Central memory CD4-positive, alpha-beta T cell (primary cell): ENCODE results near the gene CHRM4.

Experiments used
- DNase-seq: peaks from one replicate; pipeline ENCODE4 v3.0.0; 2022

The CHRM4 gene

GRCh38 chr11:46367244-46367915 lies 24.2 kb downstream of the CHRM4 start:
- DNase-seq: peak; percentile 67

- no peak for DNase-seq
These were observed 24.9 kb downstream of the CHRM4 start for GRCh38 chr11:46366661-46367161.

- no peak for DNase-seq
These were observed 25.3 kb downstream of the CHRM4 start for GRCh38 chr11:46366260-46366659.

- no peak for DNase-seq
These were observed 26.8 kb downstream of the CHRM4 start for GRCh38 chr11:46364791-46365190.

- DNase-seq: no peak
These were observed 27.5 kb downstream of the CHRM4 start for GRCh38 chr11:46364056-46364455.

- DNase-seq: no peak
These were observed 28.0 kb downstream of the CHRM4 start for GRCh38 chr11:46363455-46364005.

- DNase-seq: no peak
These were observed 28.6 kb downstream of the CHRM4 start for GRCh38 chr11:46363031-46363407.

- no peak for DNase-seq
These were observed 29.2 kb downstream of the CHRM4 start for GRCh38 chr11:46362156-46363030.

GRCh38 chr11:46361283-46362155 lies 30.1 kb downstream of the CHRM4 start:
- DNase-seq: peak; percentile 62

GRCh38 chr11:46360878-46361277 lies 30.7 kb downstream of the CHRM4 start:
- no peak for DNase-seq

- DNase-seq: no peak
These were observed 31.6 kb downstream of the CHRM4 start for GRCh38 chr11:46359953-46360352.

- DNase-seq: no peak
These were observed 34.1 kb downstream of the CHRM4 start for GRCh38 chr11:46357483-46357936.

- no peak for DNase-seq
These were observed 34.6 kb downstream of the CHRM4 start for GRCh38 chr11:46356924-46357482.

- DNase-seq: no peak
These were observed 37.9 kb downstream of the CHRM4 start for GRCh38 chr11:46353698-46354097.

GRCh38 chr11:46352063-46352841 lies 39.3 kb downstream of the CHRM4 start:
- peak; percentile 79 for DNase-seq

GRCh38 chr11:46351606-46352005 lies 40.0 kb downstream of the CHRM4 start:
- DNase-seq: no peak

GRCh38 chr11:46351148-46351547 lies 40.4 kb downstream of the CHRM4 start:
- DNase-seq: no peak

- no peak for DNase-seq
These were observed 40.9 kb downstream of the CHRM4 start for GRCh38 chr11:46350695-46351094.

GRCh38 chr11:46348566-46349401 lies 42.8 kb downstream of the CHRM4 start:
- DNase-seq: peak; percentile 57

- DNase-seq: no peak
These were observed 43.8 kb downstream of the CHRM4 start for GRCh38 chr11:46347637-46348311.
